ENCODE data around the gene NPEPL1. TPM values are rescaled to one million over a fixed set of nuclear protein-coding genes. Genes with fewer than 3 reads are reported as not detected.

Gene NPEPL1
- total RNA-seq, 1 donor from 2014 or later = 25.5 TPM

DNA sequence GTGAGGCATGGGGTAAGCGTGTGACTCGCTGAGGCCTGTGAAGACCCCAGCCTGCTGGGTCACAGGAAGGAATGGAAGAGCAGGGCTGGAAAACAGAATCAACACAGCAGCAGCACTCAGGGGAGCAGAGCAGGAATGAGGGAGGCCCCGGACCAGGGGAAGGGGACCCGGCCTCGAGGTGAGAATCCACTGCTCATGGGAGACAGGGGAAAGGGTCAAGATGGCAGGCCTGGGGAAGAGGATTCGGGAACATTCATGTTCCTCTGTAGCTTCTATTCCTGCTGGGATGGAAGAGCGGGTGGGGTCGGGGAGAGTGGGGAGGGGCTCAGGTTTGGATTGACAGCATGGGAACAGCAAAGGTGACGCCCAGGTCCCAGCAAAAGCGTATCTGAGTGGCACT is 59.4 kb downstream of the NPEPL1 start:
- DNase-seq (ENCODE audit: extremely low spot score in 2 of 2) = no peak
- H3K36me3 ChIP-seq = no peaks in the 10 kb centered on the region
- no peak overlapping the region for H3K27ac ChIP-seq
- H3K4me1 ChIP-seq = no peaks in the 10 kb centered on the region
- intact Hi-C loops (cut with DNase I) = no loop called here
- no peaks in the 10 kb centered on the region for H3K9me3 ChIP-seq
- TF ChIP-seq, protein P1, sequence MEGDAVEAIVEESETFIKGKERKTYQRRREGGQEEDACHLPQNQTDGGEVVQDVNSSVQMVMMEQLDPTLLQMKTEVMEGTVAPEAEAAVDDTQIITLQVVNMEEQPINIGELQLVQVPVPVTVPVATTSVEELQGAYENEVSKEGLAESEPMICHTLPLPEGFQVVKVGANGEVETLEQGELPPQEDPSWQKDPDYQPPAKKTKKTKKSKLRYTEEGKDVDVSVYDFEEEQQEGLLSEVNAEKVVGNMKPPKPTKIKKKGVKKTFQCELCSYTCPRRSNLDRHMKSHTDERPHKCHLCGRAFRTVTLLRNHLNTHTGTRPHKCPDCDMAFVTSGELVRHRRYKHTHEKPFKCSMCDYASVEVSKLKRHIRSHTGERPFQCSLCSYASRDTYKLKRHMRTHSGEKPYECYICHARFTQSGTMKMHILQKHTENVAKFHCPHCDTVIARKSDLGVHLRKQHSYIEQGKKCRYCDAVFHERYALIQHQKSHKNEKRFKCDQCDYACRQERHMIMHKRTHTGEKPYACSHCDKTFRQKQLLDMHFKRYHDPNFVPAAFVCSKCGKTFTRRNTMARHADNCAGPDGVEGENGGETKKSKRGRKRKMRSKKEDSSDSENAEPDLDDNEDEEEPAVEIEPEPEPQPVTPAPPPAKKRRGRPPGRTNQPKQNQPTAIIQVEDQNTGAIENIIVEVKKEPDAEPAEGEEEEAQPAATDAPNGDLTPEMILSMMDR (IDR thresholded peaks at IDR 0.05) = no peak
- TF ChIP-seq POLR2A (IDR thresholded peaks at IDR 0.05) (no peak), POLR2AphosphoS5 (IDR thresholded peaks at IDR 0.05; ENCODE audit: insufficient read depth in 1 of 2, low read depth in 1 of 2) (no peak)
- H3K27me3 ChIP-seq = no peaks in the 10 kb centered on the region
- H3K4me3 ChIP-seq = no peak overlapping the region

DNA sequence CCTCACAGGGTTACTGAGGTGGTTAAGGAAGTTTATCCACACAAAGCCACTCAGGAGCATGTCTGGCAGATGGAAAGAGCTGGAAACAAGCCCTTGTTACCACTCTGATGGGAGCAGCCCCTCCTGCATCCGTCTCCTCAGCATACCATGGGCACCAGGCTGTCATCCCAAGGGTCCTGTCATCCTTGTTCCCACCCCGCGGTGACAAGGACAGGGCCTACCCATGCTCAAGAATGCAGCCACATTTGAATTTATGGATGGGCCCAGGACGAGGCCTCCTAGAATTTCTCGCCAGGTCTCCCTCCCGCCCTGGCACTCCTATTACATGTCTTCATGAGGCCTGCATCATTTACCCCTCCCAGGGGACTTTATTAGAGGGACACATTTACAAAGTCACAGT is 60.0 kb downstream of the NPEPL1 start:
- no peaks in the 10 kb centered on the region for H3K9me3 ChIP-seq
- H3K36me3 ChIP-seq = no peaks in the 10 kb centered on the region
- no peaks in the 10 kb centered on the region for H3K4me1 ChIP-seq
- intact Hi-C loops (cut with DNase I) = no loop called here
- no peaks in the 10 kb centered on the region for H3K27me3 ChIP-seq
- no peak overlapping the region for H3K4me3 ChIP-seq
- TF ChIP-seq POLR2A (IDR thresholded peaks at IDR 0.05) = no peak
- TF ChIP-seq, protein P1 (IDR thresholded peaks at IDR 0.05) = no peak
- TF ChIP-seq POLR2AphosphoS5 (IDR thresholded peaks at IDR 0.05; ENCODE audit: insufficient read depth in 1 of 2, low read depth in 1 of 2) = no peak
- H3K27ac ChIP-seq = no peak overlapping the region
- DNase-seq (ENCODE audit: extremely low spot score in 2 of 2) = no peak

DNA sequence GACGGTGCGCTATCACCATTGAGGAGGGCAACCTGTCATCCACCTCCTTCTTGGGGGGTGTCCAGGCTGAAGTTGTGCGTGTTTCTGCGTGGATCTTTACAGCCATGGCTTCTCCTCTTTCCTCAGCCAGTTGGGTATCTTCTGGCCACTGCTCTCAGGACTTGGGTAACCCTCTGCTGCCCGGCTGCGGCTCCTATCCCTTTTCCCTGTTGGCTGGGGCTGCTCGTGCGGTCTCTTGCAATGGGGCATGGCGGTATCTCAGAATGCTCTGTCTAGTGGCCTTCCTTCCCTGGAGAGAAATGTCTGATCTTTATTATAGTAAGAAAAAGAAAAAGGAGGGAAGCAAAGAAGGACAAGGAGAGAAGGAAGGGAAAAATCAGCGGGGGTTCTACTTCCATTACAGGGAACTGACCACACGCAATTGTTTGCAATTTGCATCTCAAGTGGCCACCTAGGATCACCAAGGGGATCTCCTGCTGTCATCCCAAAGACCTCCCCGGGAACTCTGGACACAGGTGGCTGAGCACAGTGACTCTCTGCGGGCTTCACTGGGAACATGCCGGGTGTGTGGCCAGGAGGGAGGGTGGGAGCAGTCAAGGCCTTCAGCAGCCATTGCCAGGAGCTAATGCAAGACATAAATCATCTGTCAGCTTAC is 60.8 kb downstream of the NPEPL1 start:
- TF ChIP-seq POLR2A (IDR thresholded peaks at IDR 0.05) (no peak), POLR2AphosphoS5 (IDR thresholded peaks at IDR 0.05; ENCODE audit: insufficient read depth in 1 of 2, low read depth in 1 of 2) (no peak)
- TF ChIP-seq, protein P1 (IDR thresholded peaks at IDR 0.05) = no peak
- Histone ChIP-seq H3K27me3 (no peaks in the 10 kb centered on the region), H3K9me3 (no peaks in the 10 kb centered on the region), H3K4me3 (no peak overlapping the region), H3K27ac (no peak overlapping the region), H3K36me3 (no peaks in the 10 kb centered on the region), H3K4me1 (no peaks in the 10 kb centered on the region)
- intact Hi-C loops (cut with DNase I) = no loop called here
- DNase-seq (ENCODE audit: extremely low spot score in 2 of 2) = no peak

DNA sequence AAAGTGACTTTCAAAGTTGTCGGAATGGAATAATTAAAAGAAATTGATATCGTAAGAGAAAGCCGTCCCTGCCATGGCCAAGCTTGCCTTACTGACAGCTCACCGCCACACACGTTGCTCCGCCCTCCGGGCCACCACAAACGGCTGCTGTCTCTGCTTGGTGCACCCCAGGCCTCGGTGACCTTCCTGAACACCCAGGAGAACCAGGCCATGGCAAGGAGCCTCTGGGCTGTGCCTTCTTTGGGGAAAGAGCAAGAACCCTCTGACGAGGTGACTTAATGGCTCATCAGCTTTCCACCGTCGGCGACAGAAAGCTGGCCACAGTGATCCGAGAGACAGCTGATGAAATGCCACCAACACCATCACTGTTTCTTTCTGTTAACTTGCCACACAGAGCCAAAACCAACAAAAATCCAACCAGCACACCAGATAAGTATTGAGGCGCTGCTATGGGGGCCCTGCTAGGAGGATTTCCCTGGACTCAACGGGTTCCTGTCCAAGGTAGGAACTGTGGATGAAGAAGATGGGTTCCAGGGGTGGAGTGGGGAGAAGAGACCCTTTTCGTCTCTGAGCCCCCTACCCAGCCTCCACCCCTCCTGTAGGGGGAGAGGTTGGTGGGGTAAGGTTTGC is 61.4 kb downstream of the NPEPL1 start:
- Histone ChIP-seq H3K27ac (no peak overlapping the region), H3K9me3 (no peaks in the 10 kb centered on the region), H3K27me3 (no peaks in the 10 kb centered on the region), H3K36me3 (no peaks in the 10 kb centered on the region), H3K4me3 (no peak overlapping the region), H3K4me1 (no peaks in the 10 kb centered on the region)
- TF ChIP-seq POLR2A (IDR thresholded peaks at IDR 0.05) = no peak
- TF ChIP-seq, protein P1 (IDR thresholded peaks at IDR 0.05) = no peak
- intact Hi-C loops (cut with DNase I) = no loop called here
- DNase-seq (ENCODE audit: extremely low spot score in 2 of 2) = no peak

DNA sequence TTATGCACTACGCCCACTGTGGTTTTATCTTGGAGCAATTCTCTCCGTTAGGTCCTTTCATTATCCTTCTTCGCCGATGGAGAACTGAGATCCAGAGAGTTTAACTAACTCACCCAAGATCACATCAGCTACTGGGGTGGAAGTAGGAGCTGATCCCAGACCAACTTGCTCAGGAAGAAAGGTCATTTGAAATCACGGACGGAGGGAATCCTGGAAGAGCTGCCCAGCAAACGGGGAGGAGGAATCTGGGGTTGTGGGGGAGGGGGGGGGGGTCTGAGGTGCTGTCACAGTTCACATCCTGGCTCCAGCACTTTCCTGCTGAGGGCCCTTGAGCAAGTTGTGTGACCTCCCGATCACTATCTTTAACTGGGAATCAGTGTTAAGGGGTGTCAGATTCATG is 62.0 kb downstream of the NPEPL1 start:
- intact Hi-C loops (cut with DNase I) = no loop called here
- DNase-seq (ENCODE audit: extremely low spot score in 2 of 2) = peak in 1 of 2 donors; percentile 82
- TF ChIP-seq POLR2AphosphoS5 (IDR thresholded peaks at IDR 0.05; ENCODE audit: insufficient read depth in 1 of 2, low read depth in 1 of 2) (no peak), POLR2A (IDR thresholded peaks at IDR 0.05) (no peak)
- TF ChIP-seq, protein P1 (IDR thresholded peaks at IDR 0.05) = no peak
- H3K9me3 ChIP-seq = no peaks in the 10 kb centered on the region
- no peaks in the 10 kb centered on the region for H3K36me3 ChIP-seq
- no peak overlapping the region for H3K4me3 ChIP-seq
- no peaks in the 10 kb centered on the region for H3K4me1 ChIP-seq
- no peak overlapping the region for H3K27ac ChIP-seq
- no peaks in the 10 kb centered on the region for H3K27me3 ChIP-seq
